ENCODE measurements around the gene MGAT4A.

- no peak for TF ChIP-seq EZH2 (IDR thresholded peaks at IDR 0.05; ENCODE audit: borderline replicate concordance, insufficient read depth, low read depth, low read length, poor library complexity, severe bottlenecking)
- TF ChIP-seq CTCF (IDR thresholded peaks at IDR 0.05) = no peak
Observed at GRCh38 chr2:98757904-98758421, 27.0 kb upstream of the MGAT4A start.
